BE2C (cell line): ENCODE data around the gene GOLGA1.
A peak's percentile ranks its signal among the peaks of the same experiment; 100 is the strongest.

Source experiments
- DNase-seq: peaks from one replicate; pipeline ENCODE4 v3.0.0-alpha.2; 2020
- H3K27me3 ChIP-seq: fragments of 250-450 bp; sonication (Bioruptor Pico); 2 replicates; pipeline ENCODE4 v1.5.1; 2020; ENCODE audit warnings: mild to moderate bottlenecking
- H3K36me3 ChIP-seq: fragments of 250-450 bp; sonication (Bioruptor Pico); 2 replicates; pipeline ENCODE4 v1.5.1; 2020; ENCODE audit warnings: mild to moderate bottlenecking
- H3K4me1 ChIP-seq: fragments of 250-450 bp; sonication (Bioruptor Pico); 2 replicates; pipeline ENCODE4 v1.5.1; 2020
- H3K4me3 ChIP-seq: 2 replicates; pipeline ENCODE4 v1.5.1; 2011; ENCODE audit warnings: low read depth, low read length
- H3K9me3 ChIP-seq: fragments of 250-450 bp; sonication (Bioruptor Pico); 2 replicates; pipeline ENCODE4 v1.5.1; 2020
- TF ChIP-seq, protein P1 (sequence below): IDR thresholded peaks from 2 replicates; pipeline ENCODE4 v1.5.1; 2012; ENCODE audit warnings: mild to moderate bottlenecking, low read depth, low read length

GOLGA1 gene

GRCh38 chr9:124906966-124907365 is 33.9 kb downstream of the GOLGA1 start:
- TF ChIP-seq, protein P1, sequence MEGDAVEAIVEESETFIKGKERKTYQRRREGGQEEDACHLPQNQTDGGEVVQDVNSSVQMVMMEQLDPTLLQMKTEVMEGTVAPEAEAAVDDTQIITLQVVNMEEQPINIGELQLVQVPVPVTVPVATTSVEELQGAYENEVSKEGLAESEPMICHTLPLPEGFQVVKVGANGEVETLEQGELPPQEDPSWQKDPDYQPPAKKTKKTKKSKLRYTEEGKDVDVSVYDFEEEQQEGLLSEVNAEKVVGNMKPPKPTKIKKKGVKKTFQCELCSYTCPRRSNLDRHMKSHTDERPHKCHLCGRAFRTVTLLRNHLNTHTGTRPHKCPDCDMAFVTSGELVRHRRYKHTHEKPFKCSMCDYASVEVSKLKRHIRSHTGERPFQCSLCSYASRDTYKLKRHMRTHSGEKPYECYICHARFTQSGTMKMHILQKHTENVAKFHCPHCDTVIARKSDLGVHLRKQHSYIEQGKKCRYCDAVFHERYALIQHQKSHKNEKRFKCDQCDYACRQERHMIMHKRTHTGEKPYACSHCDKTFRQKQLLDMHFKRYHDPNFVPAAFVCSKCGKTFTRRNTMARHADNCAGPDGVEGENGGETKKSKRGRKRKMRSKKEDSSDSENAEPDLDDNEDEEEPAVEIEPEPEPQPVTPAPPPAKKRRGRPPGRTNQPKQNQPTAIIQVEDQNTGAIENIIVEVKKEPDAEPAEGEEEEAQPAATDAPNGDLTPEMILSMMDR: no peak
- Histone ChIP-seq H3K36me3 (peaks cover 3% of the 10 kb centered on the region; the same call in 1 of the 2 replicates), H3K9me3 (no peaks in the 10 kb centered on the region), H3K27me3 (no peaks in the 10 kb centered on the region), H3K4me3 (no peak overlapping the region), H3K4me1 (no peaks in the 10 kb centered on the region)
- DNase-seq: no peak

DNA sequence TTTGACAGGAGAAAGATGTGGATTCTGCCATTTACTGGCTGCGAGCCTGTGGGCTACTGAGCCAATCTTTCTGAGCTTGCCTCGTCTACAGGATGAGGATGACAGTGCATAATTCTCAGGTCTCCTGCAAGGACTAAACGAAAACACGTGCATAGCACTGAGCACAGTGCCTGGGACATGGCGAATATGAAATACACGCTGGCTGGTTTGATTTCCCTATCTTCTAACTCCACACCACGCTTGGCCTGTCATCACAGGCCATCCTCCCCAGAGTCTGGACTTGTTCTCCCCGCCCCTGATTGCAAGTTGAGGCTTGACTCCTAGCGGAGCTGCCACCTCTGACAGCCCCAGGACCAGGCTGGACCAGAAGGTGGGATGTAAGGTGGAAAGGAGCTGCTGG is 41.0 kb downstream of the GOLGA1 start:
- no peaks in the 10 kb centered on the region for H3K27me3 ChIP-seq
- H3K9me3 ChIP-seq: no peaks in the 10 kb centered on the region
- DNase-seq: no peak
- no peak overlapping the region for H3K4me3 ChIP-seq
- H3K36me3 ChIP-seq: no peaks in the 10 kb centered on the region; the same call in 1 of the 2 replicates
- TF ChIP-seq, protein P1: no peak
- H3K4me1 ChIP-seq: no peaks in the 10 kb centered on the region

DNA sequence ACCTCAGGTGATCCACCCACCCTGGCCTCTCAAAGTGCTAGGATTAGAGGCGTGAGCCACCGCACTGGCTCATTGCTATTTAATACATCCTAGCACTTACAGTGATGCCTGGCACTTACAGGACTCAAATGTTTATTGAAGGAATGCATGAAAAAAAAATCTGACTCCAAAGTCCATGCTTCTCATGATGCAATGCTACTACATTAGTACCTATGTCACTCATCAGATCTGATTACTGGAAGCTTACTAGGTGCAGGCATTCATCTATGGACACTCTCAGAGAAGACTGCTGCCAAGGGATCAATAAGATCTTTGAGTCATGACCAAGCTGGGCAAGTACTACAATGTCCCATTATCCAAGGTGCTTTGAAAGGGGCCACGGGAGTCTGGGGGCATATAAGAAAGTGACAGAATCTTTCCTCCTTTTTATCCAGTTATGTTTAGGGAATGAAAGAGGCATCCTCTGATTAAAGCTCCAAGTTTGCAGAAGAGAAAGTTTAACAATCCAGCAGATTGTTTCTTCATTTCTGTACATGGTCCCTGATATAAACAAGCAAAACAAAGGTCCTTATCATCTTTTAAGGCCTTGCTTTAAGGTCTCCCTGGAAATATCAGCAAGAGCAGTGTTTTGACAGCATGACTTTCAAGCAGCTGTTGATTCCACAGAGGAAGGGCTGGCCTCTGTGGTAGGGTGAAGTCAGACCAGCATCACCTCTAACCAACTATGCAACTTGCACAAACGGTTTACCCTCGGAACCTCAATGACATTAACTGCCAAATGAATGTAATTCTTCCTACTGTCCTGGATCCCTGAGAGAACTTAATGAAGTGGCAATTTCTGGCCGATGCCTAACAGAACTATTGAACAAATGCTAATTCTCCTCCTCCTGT is 43.1 kb downstream of the GOLGA1 start:
- no peak for DNase-seq
- TF ChIP-seq, protein P1: no peak
- no peaks in the 10 kb centered on the region for H3K27me3 ChIP-seq

GRCh38 chr9:124894741-124895170 is 46.1 kb downstream of the GOLGA1 start:
- TF ChIP-seq, protein P1: peak; percentile 78

More for the DNA sequence above, 43.1 kb downstream of the GOLGA1 start:
- no peak overlapping the region for H3K4me3 ChIP-seq
- no peaks in the 10 kb centered on the region for H3K4me1 ChIP-seq
- H3K9me3 ChIP-seq: no peaks in the 10 kb centered on the region
- no peaks in the 10 kb centered on the region; the same call in none of the 2 replicates for H3K36me3 ChIP-seq

GRCh38 chr9:124894035-124894740 is 46.7 kb downstream of the GOLGA1 start:
- H3K27me3 ChIP-seq: no peaks in the 10 kb centered on the region
- H3K4me1 ChIP-seq: no peaks in the 10 kb centered on the region
- no peak overlapping the region for H3K4me3 ChIP-seq
- no peaks in the 10 kb centered on the region; the same call in none of the 2 replicates for H3K36me3 ChIP-seq
- H3K9me3 ChIP-seq: no peaks in the 10 kb centered on the region
- no peak for DNase-seq
- TF ChIP-seq, protein P1: no peak

More at GRCh38 chr9:124894741-124895170, 46.1 kb downstream of the GOLGA1 start:
- H3K27me3 ChIP-seq: no peaks in the 10 kb centered on the region
- H3K36me3 ChIP-seq: no peaks in the 10 kb centered on the region; the same call in none of the 2 replicates
- no peak overlapping the region for H3K4me3 ChIP-seq
- DNase-seq: peak; percentile 54
- no peaks in the 10 kb centered on the region for H3K9me3 ChIP-seq
- no peaks in the 10 kb centered on the region for H3K4me1 ChIP-seq

GRCh38 chr9:124890179-124890578 is 50.7 kb downstream of the GOLGA1 start:
- DNase-seq: no peak
- no peaks in the 10 kb centered on the region for H3K27me3 ChIP-seq
- H3K4me1 ChIP-seq: no peaks in the 10 kb centered on the region
- no peak overlapping the region for H3K4me3 ChIP-seq
- H3K36me3 ChIP-seq: no peaks in the 10 kb centered on the region; the same call in 1 of the 2 replicates
- no peaks in the 10 kb centered on the region for H3K9me3 ChIP-seq
- TF ChIP-seq, protein P1: no peak
